HL-60 (cell line): Measurements from ENCODE around the gene TLR8.

Source experiments
- CTCF ChIP-seq: IDR thresholded peaks from one replicate; pipeline ENCODE4 v1.5.1; 2011; ENCODE audit warnings: low read length, control low read depth, inconsistent platforms; ENCODE audit not compliant: insufficient read depth
- GABPA ChIP-seq: IDR thresholded peaks from 2 replicates; pipeline ENCODE4 v1.6.1; 2012; ENCODE audit warnings: low read depth
- POLR2AphosphoS5 ChIP-seq: IDR thresholded peaks from 2 replicates; pipeline ENCODE4 v1.6.1; 2012; ENCODE audit warnings: low read depth
- REST ChIP-seq: IDR thresholded peaks from 2 replicates; pipeline ENCODE4 v1.6.1; 2012; ENCODE audit warnings: low read depth; ENCODE audit not compliant: insufficient replicate concordance

- TF ChIP-seq CTCF = no peak
- peak; percentile 36 for TF ChIP-seq REST
- TF ChIP-seq POLR2AphosphoS5 = peak; percentile 91
- TF ChIP-seq GABPA = no peak
These were observed 49.7 kb downstream of the TLR8 start for GRCh38 chrX:12955882-12956703.
